Esophagus muscularis mucosa (tissue), 4 donors: ENCODE measurements around the gene BTBD9. TPM values are rescaled to one million over a fixed set of nuclear protein-coding genes. Genes with fewer than 3 reads are reported as not detected.

Experiments used
- DNase-seq: peaks from one replicate; pipeline ENCODE4 v3.0.0-alpha.2; 2017; ENCODE audit errors: extremely low spot score
- H3K27ac ChIP-seq, 4 donors: fragments of 200-600 bp; sonication (generic); replicated peaks in 1 of 4; 1 replicate in 3 of 4; 2 replicates in 1 of 4; pipeline ENCODE4 v1.5.1; 2016 to 2019; ENCODE audit warnings: mild to moderate bottlenecking in 1 of 4
- H3K27me3 ChIP-seq, 4 donors: fragments of 200-600 bp; sonication (generic); one replicate each; pipeline versions ENCODE4 v1.5.1 to v1.6.0; 2016 to 2019
- H3K36me3 ChIP-seq, 4 donors: fragments of 200-600 bp; sonication (generic); one replicate each; pipeline ENCODE4 v1.5.1; 2016 to 2019
- H3K4me1 ChIP-seq, 4 donors: fragments of 200-600 bp; sonication (generic); one replicate each; pipeline ENCODE4 v1.5.1; 2016 to 2019
- H3K4me3 ChIP-seq, 4 donors: fragments of 200-600 bp; sonication (generic); 1 replicate in 2 of 4; 2 replicates in 2 of 4; pipeline ENCODE4 v1.5.1; 2016 to 2019; ENCODE audit warnings: mild to moderate bottlenecking in 4 of 4, moderate library complexity in 1 of 4
- H3K9me3 ChIP-seq, 4 donors: fragments of 200-600 bp; sonication (generic); 1 replicate in 3 of 4; 2 replicates in 1 of 4; pipeline ENCODE4 v1.5.1; 2016 to 2019
- CTCF ChIP-seq, 3 experiments: fragments of 200-600 bp in 2 of 3; fragments of 450-650 bp in 1 of 3; sonication (generic) in 2 of 3; IDR thresholded peaks; one replicate each; pipeline ENCODE4 v1.5.1; 2017 to 2019; ENCODE audit warnings: antibody characterized with exemption in 3 of 3, mild to moderate bottlenecking in 2 of 3, moderate library complexity in 1 of 3
- EP300 ChIP-seq: sonication (generic); formaldehyde crosslinking; IDR thresholded peaks from one replicate; pipeline ENCODE4 v1.6.1; 2017; ENCODE audit warnings: antibody characterized with exemption
- POLR2A ChIP-seq: fragments of 450-650 bp; IDR thresholded peaks from one replicate; pipeline ENCODE4 v1.6.1; 2017; ENCODE audit warnings: antibody characterized with exemption, moderate library complexity, mild to moderate bottlenecking, low read depth
- POLR2AphosphoS5 ChIP-seq, 2 donors: sonication (generic); formaldehyde crosslinking; IDR thresholded peaks; one replicate each; pipeline ENCODE4 v1.6.1; 2017; ENCODE audit warnings: antibody characterized with exemption in 2 of 2
- WGBS: methylation state at CpG from one replicate; pipeline ENCODE4 v1.1.5; 2018; 5-methylcytosine and 5-hydroxymethylcytosine counted together
- intact Hi-C: fragments of 100-400 bp; cut with DNase I; formaldehyde crosslinking; loops from one replicate; pipeline ENCODE4 v1.15.1; 2023
- total RNA-seq, 4 donors: library from RNA; depleted of rRNA; stranded (reverse); fragments of >200 nt; gene quantifications; one replicate each; pipeline versions ENCODE4 v1.1.0 to v1.2.1, GENCODE V29; 2016

BTBD9 gene
- total RNA-seq, 4 donors from 2014 or later = 9.4 to 14.1 (median 11.2) TPM

- Histone ChIP-seq H3K27ac (no peak overlapping the region), H3K4me3 (no peak overlapping the region), H3K4me1 (no peaks in the 10 kb centered on the region), H3K27me3 (no peaks in the 10 kb centered on the region), H3K9me3 (no peaks in the 10 kb centered on the region), H3K36me3 (peaks cover 0 to 8% (median 0%) of the 10 kb centered on the region in 4 donors)
- 96% methylated on average over 8 of the region's 8 CpGs for WGBS
- no peak for TF ChIP-seq EP300
- no peak for TF ChIP-seq POLR2AphosphoS5 (IDR thresholded peaks at IDR 0.05)
- no peak for TF ChIP-seq CTCF (IDR thresholded peaks at IDR 0.05)
- no peak for TF ChIP-seq POLR2A
- DNase-seq = no peak
- intact Hi-C loops = no loop called here
These were observed 454.0 kb downstream of the BTBD9 start for GRCh38 chr6:38185752-38186151.

- H3K36me3 ChIP-seq = peaks cover 0 to 8% (median 0%) of the 10 kb centered on the region in 4 donors
- no peak for DNase-seq
- H3K27ac ChIP-seq = no peak overlapping the region
- no peak overlapping the region for H3K4me3 ChIP-seq
- TF ChIP-seq CTCF (IDR thresholded peaks at IDR 0.05) (no peak), POLR2AphosphoS5 (IDR thresholded peaks at IDR 0.05) (no peak), POLR2A (no peak), EP300 (no peak)
- H3K27me3 ChIP-seq = no peaks in the 10 kb centered on the region
- no peaks in the 10 kb centered on the region for H3K9me3 ChIP-seq
- H3K4me1 ChIP-seq = no peaks in the 10 kb centered on the region
- 94% methylated on average over 6 of the region's 6 CpGs for WGBS
- intact Hi-C loops = no loop called here
These were observed 454.5 kb downstream of the BTBD9 start for GRCh38 chr6:38185244-38185643.

- H3K27me3 ChIP-seq = no peaks in the 10 kb centered on the region
- TF ChIP-seq EP300 (no peak), POLR2A (no peak), POLR2AphosphoS5 (IDR thresholded peaks at IDR 0.05) (no peak), CTCF (IDR thresholded peaks at IDR 0.05) (no peak)
- no peak for DNase-seq
- intact Hi-C loops = no loop called here
- H3K27ac ChIP-seq = no peak overlapping the region
- peaks cover 0 to 8% (median 0%) of the 10 kb centered on the region in 4 donors for H3K36me3 ChIP-seq
- H3K9me3 ChIP-seq = no peaks in the 10 kb centered on the region
- H3K4me1 ChIP-seq = no peaks in the 10 kb centered on the region
- 91% methylated on average over 8 of the region's 11 CpGs for WGBS
- no peak overlapping the region for H3K4me3 ChIP-seq
These were observed 455.1 kb downstream of the BTBD9 start for GRCh38 chr6:38184585-38185080.

- TF ChIP-seq CTCF (IDR thresholded peaks at IDR 0.05) = no peak
- TF ChIP-seq POLR2A = no peak
- no peak for TF ChIP-seq POLR2AphosphoS5 (IDR thresholded peaks at IDR 0.05)
- TF ChIP-seq EP300 = no peak
- no peak for DNase-seq
- WGBS = 94% methylated on average over 11 of the region's 13 CpGs
- no peaks in the 10 kb centered on the region for H3K9me3 ChIP-seq
- peaks cover 0 to 8% (median 0%) of the 10 kb centered on the region in 4 donors for H3K36me3 ChIP-seq
- no peaks in the 10 kb centered on the region for H3K4me1 ChIP-seq
- intact Hi-C loops = no loop called here
- no peak overlapping the region for H3K4me3 ChIP-seq
- no peak overlapping the region for H3K27ac ChIP-seq
- no peaks in the 10 kb centered on the region for H3K27me3 ChIP-seq
These were observed 455.7 kb downstream of the BTBD9 start for GRCh38 chr6:38183856-38184584.
